WTC11 (cell line): ENCODE results near the gene PTGR2. TPM values are rescaled to one million over a fixed set of nuclear protein-coding genes. Genes with fewer than 3 reads are reported as not detected.
A peak's percentile ranks its signal among the peaks of the same experiment; 100 is the strongest.

Experiments
- ATAC-seq: fragments of 200-7000 bp; cut with Tn5 transposase; 2 replicates; pipeline ENCODE4 v1.10.0; 2021; ENCODE audit warnings: mild to moderate bottlenecking, moderate library complexity
- CTCF ChIA-PET: fragments of 300-600 bp; sonication (Branson Sonifier 250); formaldehyde crosslinking; loops from one replicate; lab custom pipeline; 2021; ENCODE audit warnings: antibody characterized with exemption; lab: Charles Lee
- POLR2A ChIA-PET: fragments of 350-600 bp; sonication (Branson Sonifier 250); formaldehyde crosslinking; loops from one replicate; lab custom pipeline; 2021; ENCODE audit warnings: antibody characterized with exemption; lab: Charles Lee
- DNase-seq: peaks from one replicate; pipeline ENCODE4 v3.0.0; 2021; ENCODE audit warnings: low spot score
- H3K27ac Mint-ChIP-seq: 2 replicates; pipeline ENCODE4 v1.8.0; 2021; ENCODE audit warnings: mixed read lengths
- H3K27me3 Mint-ChIP-seq: 2 replicates; pipeline ENCODE4 v1.8.0; 2021; ENCODE audit warnings: low read depth, mild to moderate bottlenecking, moderate library complexity, mixed read lengths
- H3K36me3 Mint-ChIP-seq: 2 replicates; pipeline ENCODE4 v1.8.0; 2021; ENCODE audit warnings: mixed read lengths
- H3K4me1 Mint-ChIP-seq: 2 replicates; pipeline ENCODE4 v1.8.0; 2022; ENCODE audit warnings: mixed read lengths
- H3K4me3 Mint-ChIP-seq: 2 replicates; pipeline ENCODE4 v1.8.0; 2021; ENCODE audit warnings: mild to moderate bottlenecking, moderate library complexity, mixed read lengths
- H3K9me3 Mint-ChIP-seq: 2 replicates; pipeline ENCODE4 v1.8.0; 2021; ENCODE audit warnings: mixed read lengths
- CREB1 ChIP-seq: sonication (generic); formaldehyde crosslinking; IDR thresholded peaks from 2 replicates; pipeline ENCODE4 v1.8.0; 2023; ENCODE audit warnings: mild to moderate bottlenecking, missing genetic modification reagents
- FOXP1 ChIP-seq: sonication (generic); formaldehyde crosslinking; IDR thresholded peaks from 2 replicates; pipeline ENCODE4 v1.8.0; 2022; ENCODE audit warnings: missing genetic modification reagents, mild to moderate bottlenecking, moderate library complexity, borderline replicate concordance
- NFYB ChIP-seq: sonication (generic); formaldehyde crosslinking; conservative IDR thresholded peaks from 2 replicates; pipeline ENCODE4 v1.8.0; 2022; ENCODE audit warnings: low read depth, missing genetic modification reagents
- NR2C2 ChIP-seq: sonication (generic); formaldehyde crosslinking; IDR thresholded peaks from 2 replicates; pipeline ENCODE4 v1.8.0; 2022; ENCODE audit warnings: mild to moderate bottlenecking, missing genetic modification reagents
- OVOL2 ChIP-seq: fragments of 250-450 bp; sonication (Bioruptor Pico); IDR thresholded peaks from 2 replicates; pipeline ENCODE4 v1.9.0; 2021; ENCODE audit warnings: mild to moderate bottlenecking, borderline replicate concordance
- PRRX2 ChIP-seq: fragments of 250-450 bp; sonication (Bioruptor Pico); IDR thresholded peaks from 2 replicates; pipeline ENCODE4 v1.8.0; 2021; ENCODE audit warnings: mild to moderate bottlenecking
- SMAD3 ChIP-seq: sonication (generic); formaldehyde crosslinking; IDR thresholded peaks from 2 replicates; pipeline ENCODE4 v1.8.0; 2022; ENCODE audit warnings: missing genetic modification reagents, mild to moderate bottlenecking, borderline replicate concordance
- SMAD4 ChIP-seq: sonication (generic); formaldehyde crosslinking; IDR thresholded peaks from 2 replicates; pipeline ENCODE4 v1.8.0; 2022; ENCODE audit warnings: mild to moderate bottlenecking, missing genetic modification reagents
- USF2 ChIP-seq: sonication (generic); formaldehyde crosslinking; IDR thresholded peaks from 2 replicates; pipeline ENCODE4 v1.8.1; 2023; ENCODE audit warnings: mild to moderate bottlenecking, missing genetic modification reagents, moderate library complexity
- ZNF281 ChIP-seq: sonication (generic); formaldehyde crosslinking; IDR thresholded peaks from 2 replicates; pipeline ENCODE4 v1.8.0; 2023; ENCODE audit warnings: mild to moderate bottlenecking, missing genetic modification reagents
- ZNF317 ChIP-seq: sonication (generic); formaldehyde crosslinking; IDR thresholded peaks from 2 replicates; pipeline ENCODE4 v1.8.1; 2023; ENCODE audit warnings: low read depth, mild to moderate bottlenecking, moderate library complexity, missing genetic modification reagents, borderline replicate concordance
- ZNF423 ChIP-seq: fragments of 250-450 bp; sonication (Bioruptor Pico); IDR thresholded peaks from 2 replicates; pipeline ENCODE4 v2.1.2; 2022; ENCODE audit warnings: mild to moderate bottlenecking, moderate library complexity
- ZSCAN18 ChIP-seq: fragments of 250-450 bp; sonication (Bioruptor Pico); IDR thresholded peaks from 2 replicates; pipeline ENCODE4 v2.1.2; 2022; ENCODE audit warnings: mild to moderate bottlenecking, moderate library complexity
- total RNA-seq: library from RNA; stranded (reverse); gene quantifications from 3 replicates; pipeline ENCODE4 v1.2.3, GENCODE V29; 2021
- TF ChIP-seq, protein P1 (sequence below): sonication (generic); formaldehyde crosslinking; IDR thresholded peaks from 2 replicates; pipeline ENCODE4 v1.8.1; 2022; ENCODE audit warnings: low read depth, mild to moderate bottlenecking, moderate library complexity, missing genetic modification reagents, borderline replicate concordance
- TF ChIP-seq, protein P2 (sequence below): sonication (generic); formaldehyde crosslinking; IDR thresholded peaks from 2 replicates; pipeline ENCODE4 v1.8.0; 2022; ENCODE audit warnings: mild to moderate bottlenecking, missing genetic modification reagents
- TF ChIP-seq, protein P3 (sequence below): fragments of 250-450 bp; sonication (Bioruptor Pico); IDR thresholded peaks from 2 replicates; pipeline ENCODE4 v1.9.0; 2021; ENCODE audit warnings: mild to moderate bottlenecking
- TF ChIP-seq, protein P4 (sequence below): sonication (generic); formaldehyde crosslinking; IDR thresholded peaks from 2 replicates; pipeline ENCODE4 v1.8.1; 2023; ENCODE audit warnings: mild to moderate bottlenecking, missing genetic modification reagents
- TF ChIP-seq, protein P5 (sequence below): sonication (generic); formaldehyde crosslinking; IDR thresholded peaks from 2 replicates; pipeline ENCODE4 v1.8.1; 2022; ENCODE audit warnings: mild to moderate bottlenecking, moderate library complexity, missing genetic modification reagents
- TF ChIP-seq, protein P6 (sequence below): sonication (generic); formaldehyde crosslinking; IDR thresholded peaks from 2 replicates; pipeline ENCODE4 v1.8.1; 2023; ENCODE audit warnings: mild to moderate bottlenecking, missing genetic modification reagents, moderate library complexity

PTGR2 gene
- total RNA-seq, 1 experiment from 2014 or later: 20.7 TPM

GRCh38 chr14:73804636-73805035 is 47.0 kb upstream of the PTGR2 start:
- Mint-ChIP-seq H3K4me1 (no peaks in the 10 kb centered on the region), H3K36me3 (no peaks in the 10 kb centered on the region), H3K4me3 (no peak overlapping the region), H3K27me3 (no peaks in the 10 kb centered on the region; the same call in 1 of the 2 replicates), H3K27ac (no peak overlapping the region), H3K9me3 (no peaks in the 10 kb centered on the region)
- CTCF ChIA-PET: interaction anchor here (2.3 kb wide), 1 partner anchor 76 kb away, joined by 9 read pairs; no protein-coding TSS in a partner anchor
- POLR2A ChIA-PET: no interaction called here
- no peak for ATAC-seq
- TF ChIP-seq ZSCAN18 (CRISPR knock-in tag) (no peak), USF2 (CRISPR knock-in tag) (peak; percentile 22; the same call in 1 of the 2 replicates)
- DNase-seq: no peak

DNA sequence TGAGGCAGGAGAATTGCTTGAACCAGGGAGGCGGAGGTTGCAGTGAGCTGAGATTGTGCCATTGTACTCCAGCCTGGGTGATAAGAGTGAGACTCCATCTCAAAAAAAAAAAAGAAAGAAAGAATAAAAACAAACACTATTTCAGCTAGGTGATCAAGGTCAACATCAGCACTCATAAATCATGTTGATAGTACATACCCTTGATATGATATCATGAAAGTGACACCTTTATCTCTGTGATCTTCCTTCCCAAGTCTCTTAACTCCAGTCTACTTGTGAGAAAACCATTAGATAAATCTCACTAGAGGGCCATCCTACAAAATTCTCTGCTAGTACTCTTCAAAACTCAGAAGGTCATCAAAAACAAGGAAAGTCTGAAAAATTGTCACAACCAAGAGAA is 44.2 kb upstream of the PTGR2 start:
- ChIA-PET POLR2A (no interaction called here), CTCF (no interaction called here)
- DNase-seq (no peak), ATAC-seq (no peak)
- TF ChIP-seq, protein P1, sequence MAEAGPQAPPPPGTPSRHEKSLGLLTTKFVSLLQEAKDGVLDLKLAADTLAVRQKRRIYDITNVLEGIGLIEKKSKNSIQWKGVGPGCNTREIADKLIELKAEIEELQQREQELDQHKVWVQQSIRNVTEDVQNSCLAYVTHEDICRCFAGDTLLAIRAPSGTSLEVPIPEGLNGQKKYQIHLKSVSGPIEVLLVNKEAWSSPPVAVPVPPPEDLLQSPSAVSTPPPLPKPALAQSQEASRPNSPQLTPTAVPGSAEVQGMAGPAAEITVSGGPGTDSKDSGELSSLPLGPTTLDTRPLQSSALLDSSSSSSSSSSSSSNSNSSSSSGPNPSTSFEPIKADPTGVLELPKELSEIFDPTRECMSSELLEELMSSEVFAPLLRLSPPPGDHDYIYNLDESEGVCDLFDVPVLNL (CRISPR knock-in tag): no peak
- TF ChIP-seq ZNF423 (CRISPR knock-in tag) (no peak), CREB1 (CRISPR knock-in tag) (no peak), SMAD3 (CRISPR knock-in tag) (no peak), OVOL2 (CRISPR knock-in tag) (no peak), PRRX2 (CRISPR knock-in tag) (no peak), NFYB (CRISPR knock-in tag) (no peak), NR2C2 (no peak)
- TF ChIP-seq, protein P2, sequence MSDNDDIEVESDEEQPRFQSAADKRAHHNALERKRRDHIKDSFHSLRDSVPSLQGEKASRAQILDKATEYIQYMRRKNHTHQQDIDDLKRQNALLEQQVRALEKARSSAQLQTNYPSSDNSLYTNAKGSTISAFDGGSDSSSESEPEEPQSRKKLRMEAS (CRISPR knock-in tag): no peak
- TF ChIP-seq, protein P3, sequence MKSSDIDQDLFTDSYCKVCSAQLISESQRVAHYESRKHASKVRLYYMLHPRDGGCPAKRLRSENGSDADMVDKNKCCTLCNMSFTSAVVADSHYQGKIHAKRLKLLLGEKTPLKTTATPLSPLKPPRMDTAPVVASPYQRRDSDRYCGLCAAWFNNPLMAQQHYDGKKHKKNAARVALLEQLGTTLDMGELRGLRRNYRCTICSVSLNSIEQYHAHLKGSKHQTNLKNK (CRISPR knock-in tag): no peak
- TF ChIP-seq, protein P4, sequence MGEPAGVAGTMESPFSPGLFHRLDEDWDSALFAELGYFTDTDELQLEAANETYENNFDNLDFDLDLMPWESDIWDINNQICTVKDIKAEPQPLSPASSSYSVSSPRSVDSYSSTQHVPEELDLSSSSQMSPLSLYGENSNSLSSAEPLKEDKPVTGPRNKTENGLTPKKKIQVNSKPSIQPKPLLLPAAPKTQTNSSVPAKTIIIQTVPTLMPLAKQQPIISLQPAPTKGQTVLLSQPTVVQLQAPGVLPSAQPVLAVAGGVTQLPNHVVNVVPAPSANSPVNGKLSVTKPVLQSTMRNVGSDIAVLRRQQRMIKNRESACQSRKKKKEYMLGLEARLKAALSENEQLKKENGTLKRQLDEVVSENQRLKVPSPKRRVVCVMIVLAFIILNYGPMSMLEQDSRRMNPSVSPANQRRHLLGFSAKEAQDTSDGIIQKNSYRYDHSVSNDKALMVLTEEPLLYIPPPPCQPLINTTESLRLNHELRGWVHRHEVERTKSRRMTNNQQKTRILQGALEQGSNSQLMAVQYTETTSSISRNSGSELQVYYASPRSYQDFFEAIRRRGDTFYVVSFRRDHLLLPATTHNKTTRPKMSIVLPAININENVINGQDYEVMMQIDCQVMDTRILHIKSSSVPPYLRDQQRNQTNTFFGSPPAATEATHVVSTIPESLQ (CRISPR knock-in tag): no peak
- Mint-ChIP-seq H3K27ac (no peak overlapping the region), H3K9me3 (no peaks in the 10 kb centered on the region), H3K4me1 (no peaks in the 10 kb centered on the region), H3K36me3 (no peaks in the 10 kb centered on the region), H3K27me3 (no peaks in the 10 kb centered on the region; the same call in 1 of the 2 replicates), H3K4me3 (no peak overlapping the region)

DNA sequence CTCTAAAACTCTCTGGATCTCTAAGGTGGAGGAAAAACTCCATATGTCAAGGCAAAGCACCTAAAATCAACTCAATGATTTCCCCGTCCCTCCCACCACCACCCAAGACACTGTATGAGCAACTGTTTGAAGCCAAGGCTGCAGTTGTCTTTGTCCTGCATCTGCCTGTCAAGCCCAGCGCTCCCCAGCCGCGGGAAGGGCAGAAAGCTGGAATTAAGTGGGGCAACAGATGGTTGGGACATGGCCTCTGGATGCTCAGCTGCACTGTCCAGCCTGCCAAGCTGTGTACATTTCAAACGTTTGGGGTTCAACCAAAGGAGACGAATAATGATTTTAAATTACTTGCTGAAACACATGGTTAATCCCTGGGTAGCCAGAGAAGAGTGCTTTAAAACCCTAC is 42.2 kb upstream of the PTGR2 start:
- no peak for DNase-seq
- H3K27ac Mint-ChIP-seq: no peak overlapping the region
- TF ChIP-seq, protein P5, sequence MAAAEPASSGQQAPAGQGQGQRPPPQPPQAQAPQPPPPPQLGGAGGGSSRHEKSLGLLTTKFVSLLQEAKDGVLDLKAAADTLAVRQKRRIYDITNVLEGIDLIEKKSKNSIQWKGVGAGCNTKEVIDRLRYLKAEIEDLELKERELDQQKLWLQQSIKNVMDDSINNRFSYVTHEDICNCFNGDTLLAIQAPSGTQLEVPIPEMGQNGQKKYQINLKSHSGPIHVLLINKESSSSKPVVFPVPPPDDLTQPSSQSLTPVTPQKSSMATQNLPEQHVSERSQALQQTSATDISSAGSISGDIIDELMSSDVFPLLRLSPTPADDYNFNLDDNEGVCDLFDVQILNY (CRISPR knock-in tag): no peak
- TF ChIP-seq, protein P6, sequence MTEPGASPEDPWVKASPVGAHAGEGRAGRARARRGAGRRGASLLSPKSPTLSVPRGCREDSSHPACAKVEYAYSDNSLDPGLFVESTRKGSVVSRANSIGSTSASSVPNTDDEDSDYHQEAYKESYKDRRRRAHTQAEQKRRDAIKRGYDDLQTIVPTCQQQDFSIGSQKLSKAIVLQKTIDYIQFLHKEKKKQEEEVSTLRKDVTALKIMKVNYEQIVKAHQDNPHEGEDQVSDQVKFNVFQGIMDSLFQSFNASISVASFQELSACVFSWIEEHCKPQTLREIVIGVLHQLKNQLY (CRISPR knock-in tag): no peak
- TF ChIP-seq ZNF423 (CRISPR knock-in tag): no peak
- no peak for TF ChIP-seq PRRX2 (CRISPR knock-in tag)
- no peak for TF ChIP-seq ZNF281 (CRISPR knock-in tag)
- no peak for TF ChIP-seq SMAD3 (CRISPR knock-in tag)
- TF ChIP-seq ZNF317 (CRISPR knock-in tag): no peak
- no peak for TF ChIP-seq FOXP1 (CRISPR knock-in tag)
- no peak for TF ChIP-seq SMAD4 (CRISPR knock-in tag)

More for the DNA sequence above, 42.2 kb upstream of the PTGR2 start:
- no peak for ATAC-seq
- Mint-ChIP-seq H3K9me3 (no peaks in the 10 kb centered on the region), H3K36me3 (no peaks in the 10 kb centered on the region), H3K4me3 (no peak overlapping the region), H3K4me1 (no peaks in the 10 kb centered on the region), H3K27me3 (no peaks in the 10 kb centered on the region; the same call in 1 of the 2 replicates)
- ChIA-PET POLR2A (no interaction called here), CTCF (interaction anchor here (0.8 to 1.7 kb wide), 4 partner anchors 14 to 81 kb away, joined by 3 to 6 read pairs (median 3); no protein-coding TSS in a partner anchor)
